ENCODE results near the gene LAMB3.

LAMB3 gene

DNA sequence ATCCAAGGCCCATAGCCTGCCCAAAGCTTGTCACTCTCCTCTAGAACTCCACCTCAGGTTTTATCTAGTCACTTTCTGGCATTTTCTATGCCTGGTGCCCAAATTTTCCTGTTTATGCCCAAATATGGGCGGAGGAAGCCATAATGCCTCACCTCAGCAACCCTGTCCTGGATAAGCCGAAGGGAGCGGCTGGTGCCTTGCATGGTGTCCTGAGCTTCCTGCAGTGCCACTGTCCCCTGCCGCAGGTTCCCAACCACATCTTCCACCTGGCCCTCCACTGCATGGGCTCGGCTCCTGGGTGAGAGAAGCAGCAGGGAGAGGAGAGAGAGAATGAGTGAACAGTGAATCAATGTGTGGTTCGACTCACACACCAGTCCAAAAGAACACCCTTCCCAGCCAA is 34.5 kb downstream of the LAMB3 start:
- no peak for DNase-seq (ENCODE audit: low read depth)

DNA sequence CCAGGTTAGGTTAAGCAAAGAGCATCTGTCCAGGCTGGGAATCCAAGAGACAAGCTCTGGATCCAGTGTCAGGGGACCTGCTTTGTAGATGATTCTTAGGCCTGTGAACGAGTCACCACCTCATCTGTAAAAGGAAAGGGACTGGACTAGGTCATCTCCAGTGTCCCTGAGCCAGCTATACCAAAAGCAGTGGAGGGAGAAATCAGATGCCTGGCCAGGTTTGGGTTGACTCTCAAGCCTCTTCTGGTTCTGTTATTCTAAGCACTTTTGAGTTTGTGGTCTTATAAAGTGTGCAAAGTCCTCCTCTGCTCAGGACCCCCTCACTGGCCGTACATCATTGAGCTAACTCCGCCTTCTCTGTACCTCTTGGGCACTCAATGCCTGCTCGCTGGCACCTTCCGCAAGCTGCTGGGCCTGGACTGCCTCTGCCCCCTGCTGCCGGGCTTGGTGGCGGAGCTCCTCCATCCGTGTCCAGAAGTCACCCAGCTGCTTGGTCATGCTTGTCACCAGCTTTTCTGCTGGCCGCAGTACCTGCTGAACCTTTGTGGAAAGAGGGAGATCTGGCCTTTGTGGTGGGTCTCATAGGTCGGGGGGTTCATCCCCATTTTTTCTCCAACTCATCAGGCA is 35.1 kb downstream of the LAMB3 start:
- no peak for DNase-seq (ENCODE audit: low read depth)

DNA sequence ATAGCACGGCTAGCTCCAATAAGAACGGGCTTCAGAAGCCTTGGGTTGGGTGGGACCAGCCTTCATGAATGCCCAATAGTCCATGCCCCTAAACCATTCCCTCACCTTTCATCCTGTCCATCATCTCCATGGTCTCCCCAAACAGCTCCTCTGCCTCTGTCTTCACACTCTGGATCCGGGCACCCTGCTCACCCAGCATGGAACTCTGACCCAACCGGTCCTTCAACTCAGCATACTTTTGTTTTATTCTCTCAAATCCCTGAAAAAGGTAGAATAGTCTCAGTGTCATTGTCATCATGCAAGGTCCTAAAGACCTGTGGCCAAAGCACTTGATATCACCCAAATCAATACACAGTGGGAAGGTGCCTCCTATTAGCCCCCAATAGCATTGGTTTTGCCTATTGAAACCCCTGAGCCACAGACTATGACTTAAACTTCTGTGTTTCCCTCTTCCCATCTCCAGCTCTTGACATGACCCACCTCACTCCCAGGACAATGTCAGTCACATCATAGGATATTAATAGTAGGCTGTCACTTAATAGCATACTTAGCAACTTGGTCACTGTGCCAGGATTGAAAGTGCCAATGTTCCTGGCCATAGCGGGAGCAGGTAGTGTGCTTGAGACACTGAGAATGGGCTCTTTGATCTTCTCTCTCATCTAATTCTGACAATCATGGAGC is 35.7 kb downstream of the LAMB3 start:
- DNase-seq (ENCODE audit: low read depth) = no peak

- DNase-seq (ENCODE audit: low read depth) = no peak
Measured at GRCh38 chr1:209614906-209615305, 37.3 kb downstream of the LAMB3 start.

DNA sequence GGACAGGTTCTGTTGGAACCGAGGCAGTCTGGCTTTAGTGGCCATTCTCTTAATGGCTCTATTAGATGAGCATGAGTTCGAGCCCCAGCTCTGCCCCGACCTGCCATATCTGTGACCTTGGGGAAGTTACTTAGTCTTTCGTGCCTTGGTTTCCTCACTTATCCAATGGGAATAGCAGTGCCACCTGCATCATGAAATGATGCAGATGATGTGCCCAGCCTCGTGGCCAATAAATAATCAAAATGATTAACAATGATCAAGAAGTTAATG is 38.1 kb downstream of the LAMB3 start:
- no peak for DNase-seq (ENCODE audit: low read depth)

DNA sequence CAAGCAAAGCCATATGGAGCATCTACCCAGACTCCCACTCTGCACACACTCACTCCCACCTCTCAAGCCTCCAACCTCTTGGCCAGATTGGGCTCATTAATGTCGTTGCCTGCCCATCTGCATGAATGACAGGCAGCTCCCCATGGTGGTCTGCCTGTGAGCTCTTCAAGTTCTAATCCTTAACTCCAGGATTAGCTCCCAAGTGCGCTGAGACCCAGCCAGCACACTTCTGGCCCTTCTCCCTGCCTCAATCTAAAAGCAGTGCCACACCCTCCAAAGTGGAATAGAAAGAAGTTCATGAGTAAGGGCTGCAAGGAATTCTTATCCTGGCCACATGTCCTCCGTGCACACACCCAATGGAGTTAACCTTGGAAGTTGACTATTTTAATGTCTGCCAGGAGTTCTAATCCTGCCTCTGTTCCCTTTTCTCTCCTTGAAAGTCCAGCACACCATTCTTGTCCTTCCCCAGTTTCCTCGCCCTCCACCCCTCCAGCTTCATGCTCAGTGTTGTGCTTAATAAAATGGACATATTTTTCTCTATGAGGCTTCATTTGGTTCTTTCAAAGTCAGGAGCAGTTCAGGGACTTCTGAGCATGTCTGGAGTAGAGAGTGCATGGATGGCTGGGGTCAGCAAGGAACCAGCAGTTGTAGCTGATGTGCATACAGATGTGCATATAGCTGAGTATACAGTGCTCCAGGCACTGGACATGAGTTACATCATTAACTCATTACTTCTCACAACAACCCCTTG is 38.6 kb downstream of the LAMB3 start:
- no peak for DNase-seq (ENCODE audit: low read depth)

DNA sequence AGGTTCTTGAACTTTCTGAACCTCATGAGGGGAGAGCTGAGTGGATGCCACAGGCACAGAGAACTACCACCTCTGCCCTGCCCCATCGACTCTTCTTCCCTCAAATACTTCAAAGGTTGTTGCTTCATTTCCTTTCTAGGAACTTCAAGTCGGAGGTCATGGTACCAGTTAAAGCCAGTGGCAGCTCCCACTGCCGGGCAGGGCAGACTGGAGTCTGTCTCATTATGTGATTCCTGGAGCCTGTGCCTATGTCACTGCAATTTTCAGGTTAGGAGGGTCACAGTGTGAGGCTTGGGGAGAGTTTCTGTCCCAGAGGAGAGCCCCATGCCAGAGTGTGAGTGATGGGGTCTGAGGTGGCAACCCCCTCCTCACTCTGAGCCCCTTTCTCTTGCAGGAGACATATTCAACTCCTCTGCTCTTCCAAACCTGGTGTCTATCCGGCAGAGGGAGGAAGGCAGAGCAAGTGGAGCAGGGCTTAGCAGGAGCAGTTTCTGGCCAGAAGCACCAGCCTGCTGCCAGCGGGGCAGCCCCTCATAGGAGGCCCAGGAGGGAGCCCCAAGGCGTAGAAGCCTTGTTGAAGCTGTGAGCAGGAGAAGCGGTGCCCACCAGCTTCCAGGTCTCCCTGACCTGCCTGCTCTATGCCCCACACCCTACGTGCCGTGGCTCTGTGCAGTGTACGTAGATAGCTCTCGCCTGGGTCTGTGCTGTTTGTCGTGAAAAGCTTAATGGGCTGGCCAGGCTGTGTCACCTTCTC is 39.4 kb downstream of the LAMB3 start:
- no peak for DNase-seq (ENCODE audit: low read depth)

GRCh38 chr1:209611771-209612570 is 40.3 kb downstream of the LAMB3 start:
- no peak for DNase-seq (ENCODE audit: low read depth)

- no peak for DNase-seq (ENCODE audit: low read depth)
Measured at GRCh38 chr1:209610631-209610905, 41.7 kb downstream of the LAMB3 start.

DNA sequence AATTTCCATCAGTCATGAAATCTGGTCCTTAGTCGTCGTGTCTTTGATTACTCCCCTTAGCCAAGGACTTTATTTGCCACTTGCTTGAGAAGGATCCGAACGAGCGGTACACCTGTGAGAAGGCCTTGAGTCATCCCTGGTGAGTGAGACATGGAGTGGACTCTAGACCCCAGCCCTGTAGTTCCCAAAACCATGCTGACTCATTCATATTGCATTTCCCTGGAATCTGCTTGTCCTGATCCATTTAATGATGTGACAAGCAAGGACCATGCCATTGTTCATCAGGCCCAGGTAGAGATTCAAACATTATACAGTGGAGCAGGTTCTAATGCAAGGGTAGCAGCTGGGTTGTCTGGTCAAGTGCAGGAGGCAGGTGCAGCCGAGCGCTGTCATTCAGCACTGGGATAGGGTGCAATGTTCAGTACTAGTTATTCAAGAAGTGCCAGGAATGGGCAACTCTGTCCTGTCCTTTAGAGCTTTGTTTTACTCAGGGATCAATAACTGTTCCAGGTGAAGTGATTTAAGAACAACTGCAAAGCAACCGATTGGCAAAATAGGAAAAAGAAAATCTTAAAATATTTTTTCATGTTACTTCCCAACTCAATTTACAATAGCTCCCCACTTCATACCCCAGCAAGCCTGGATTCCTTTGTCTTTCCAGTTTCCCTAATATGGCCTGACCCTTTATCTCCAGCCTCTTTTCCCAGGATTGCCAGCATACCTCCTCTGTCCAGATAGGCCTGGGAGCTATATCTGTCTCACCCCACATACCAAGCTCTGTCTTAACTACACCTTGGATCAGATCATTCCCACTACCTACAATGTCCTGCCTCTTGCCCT is 42.2 kb downstream of the LAMB3 start:
- DNase-seq (ENCODE audit: low read depth) = no peak

DNA sequence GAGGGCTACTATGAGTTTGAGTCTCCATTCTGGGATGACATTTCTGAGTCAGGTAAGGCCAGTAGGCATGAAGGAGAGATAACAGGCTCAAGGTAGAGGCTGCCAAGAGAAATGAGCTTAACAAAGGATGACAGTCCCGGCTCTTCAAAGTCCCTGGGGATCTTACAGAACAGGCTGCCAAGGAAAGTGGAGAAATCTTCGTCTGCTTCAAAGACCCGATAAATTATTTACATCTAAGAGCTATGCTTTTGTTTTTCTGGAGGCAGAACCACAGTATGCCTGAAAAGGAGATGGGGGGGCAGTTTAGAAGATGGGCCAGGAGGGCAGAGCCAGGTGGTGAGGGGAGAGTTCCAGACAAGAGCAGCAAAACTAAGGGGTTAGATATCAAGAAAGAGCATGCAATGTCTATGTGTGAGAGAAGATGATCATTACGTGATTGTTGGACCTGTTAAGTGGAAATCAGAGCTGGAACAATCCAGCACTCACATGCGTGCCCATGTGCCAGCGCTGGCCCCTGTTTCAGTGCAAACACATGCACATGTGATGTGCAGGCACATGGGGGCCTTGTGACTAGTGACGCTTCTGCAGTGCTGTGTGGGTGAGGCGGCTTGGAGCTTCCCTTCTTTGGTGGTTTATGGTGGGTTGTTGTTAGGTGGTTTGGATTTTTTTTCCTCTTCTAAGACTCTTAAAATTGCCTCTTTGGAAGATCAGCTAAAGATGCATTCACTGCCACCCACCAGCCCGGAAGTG is 43.0 kb downstream of the LAMB3 start:
- DNase-seq (ENCODE audit: low read depth) = no peak

- no peak for DNase-seq (ENCODE audit: low read depth)
Measured at GRCh38 chr1:209607795-209608178, 44.4 kb downstream of the LAMB3 start.

DNA sequence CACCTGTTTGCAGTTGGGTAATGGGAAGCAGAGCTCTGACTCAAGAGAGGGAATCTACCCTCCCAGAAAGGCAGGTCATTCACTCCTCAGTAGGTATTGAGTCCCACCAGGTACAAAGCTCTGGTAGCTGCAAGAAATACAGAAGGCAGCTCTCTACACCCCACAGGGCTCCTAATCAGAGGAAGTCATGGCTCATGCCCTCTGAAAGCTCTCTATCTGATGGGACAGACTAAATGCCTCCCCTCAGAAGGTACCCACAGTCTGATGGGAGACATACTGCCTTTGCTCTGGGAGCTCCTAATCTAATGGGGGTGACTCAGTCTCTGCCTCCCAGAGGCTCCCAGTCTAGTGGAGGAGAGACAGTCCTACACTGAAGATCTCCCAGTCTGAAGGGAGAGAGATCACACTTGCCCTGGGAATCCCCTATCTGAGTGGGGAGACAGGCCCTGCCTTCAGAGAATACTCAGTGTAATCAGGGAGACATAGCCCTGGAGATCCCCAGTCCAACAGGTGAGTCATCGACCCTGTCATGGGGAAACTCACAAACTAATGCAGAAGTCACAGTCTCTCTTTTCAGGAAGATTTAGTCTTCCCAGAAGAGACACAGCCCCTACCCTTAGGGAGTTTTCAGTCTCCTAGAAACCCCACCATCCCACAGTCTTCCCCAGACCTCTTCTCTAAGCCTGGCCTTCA is 45.0 kb downstream of the LAMB3 start:
- DNase-seq (ENCODE audit: low read depth) = no peak

DNA sequence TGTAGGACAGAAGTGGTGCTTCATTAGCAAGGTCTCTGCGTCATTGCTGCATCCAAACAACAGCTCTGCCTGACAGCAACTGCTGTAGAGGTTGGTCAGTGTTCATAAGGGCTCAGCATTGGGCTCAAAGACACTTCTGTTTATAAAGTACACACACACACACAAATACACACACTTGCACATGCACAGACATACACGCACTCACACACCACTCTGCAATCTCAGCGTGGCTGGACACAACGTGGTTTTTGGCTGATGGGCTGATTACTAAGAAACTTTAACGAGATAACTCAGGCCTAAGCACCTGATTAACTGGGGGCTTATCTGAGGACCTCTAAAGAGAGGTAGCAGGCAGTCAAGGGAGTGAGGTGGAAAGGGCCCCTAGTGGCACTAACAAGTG is 48.3 kb downstream of the LAMB3 start:
- no peak for DNase-seq (ENCODE audit: low read depth)

DNA sequence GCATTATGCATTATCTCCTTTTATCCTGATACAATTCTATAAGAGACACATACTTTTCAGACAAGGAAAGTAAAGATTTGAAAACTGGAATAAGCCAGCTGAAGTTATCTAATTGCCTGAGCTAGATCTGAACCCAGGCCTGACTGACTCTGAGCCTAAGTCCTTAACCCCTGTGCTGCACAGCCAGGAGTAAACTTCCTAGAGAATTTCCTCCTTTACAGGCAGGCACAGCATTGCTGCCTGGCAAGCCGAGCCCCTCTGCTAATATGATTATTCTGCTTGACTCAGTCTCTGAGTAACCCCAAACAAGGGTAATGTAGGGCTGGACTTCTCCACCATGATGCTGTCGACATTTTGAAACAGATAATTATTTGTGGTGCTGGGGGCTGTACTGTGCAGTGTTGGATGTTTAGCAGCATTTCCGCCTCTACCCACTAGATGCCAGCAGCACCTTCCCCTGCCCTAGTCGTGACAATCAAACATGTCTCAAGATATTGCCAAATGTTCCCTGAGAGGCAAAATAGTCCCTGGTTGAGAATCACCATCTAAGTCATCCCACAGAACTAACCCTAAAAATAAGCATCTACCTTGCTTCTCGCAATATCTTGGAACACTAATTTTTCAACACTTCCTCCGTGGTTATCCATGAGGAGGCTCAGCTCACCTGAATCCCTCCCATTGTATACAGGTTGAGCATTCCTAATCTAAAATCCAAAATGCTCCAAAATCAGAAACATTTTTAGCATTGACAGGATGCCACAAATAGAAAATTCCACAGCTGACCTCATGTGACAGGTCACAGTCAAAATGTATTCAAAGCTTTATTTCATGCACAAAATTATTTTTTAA is 50.2 kb downstream of the LAMB3 start:
- peak; percentile 16 for DNase-seq (ENCODE audit: low read depth)

DNA sequence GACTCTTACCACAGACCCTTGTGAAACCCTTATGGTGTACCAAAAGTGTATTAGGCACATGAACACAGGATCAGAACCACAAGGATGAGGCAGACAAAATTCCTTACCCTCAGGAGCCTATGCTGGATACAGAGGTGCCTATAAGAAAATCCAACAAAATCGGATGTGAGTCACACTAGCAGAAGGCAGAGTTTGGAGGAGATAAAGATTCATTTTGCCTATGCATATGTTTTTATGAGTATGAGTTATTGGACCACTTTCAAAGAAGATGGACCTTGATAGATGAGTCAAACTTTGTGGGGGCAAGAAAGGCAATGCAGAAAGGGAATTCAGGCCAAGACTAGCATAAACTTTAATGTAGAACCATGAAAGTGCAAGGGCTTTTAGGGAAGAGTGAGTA is 51.7 kb downstream of the LAMB3 start:
- DNase-seq (ENCODE audit: low read depth) = no peak

GRCh38 chr1:209598227-209598626 is 54.0 kb downstream of the LAMB3 start:
- no peak for DNase-seq (ENCODE audit: low read depth)

GRCh38 chr1:209597499-209597898 is 54.7 kb downstream of the LAMB3 start:
- no peak for DNase-seq (ENCODE audit: low read depth)

- no peak for DNase-seq (ENCODE audit: low read depth)
Measured at GRCh38 chr1:209595599-209596285, 56.5 kb downstream of the LAMB3 start.
